Pons (tissue), 1 donor: ENCODE data around the gene NKX2-4.
"Not testable (repeated sequence)": the region's sequence is repeated elsewhere in the genome, so short reads cannot be mapped to it uniquely, and the experiment has no call there.

ENCODE experiments used
- DNase-seq: peaks from one replicate; pipeline ENCODE4 v3.0.0-alpha.2; 2016; ENCODE audit warnings: low spot score

NKX2-4 gene

GRCh38 chr20:21393816-21394519, 3.4 kb downstream of the NKX2-4 start:
- DNase-seq, result no peak

GRCh38 chr20:21393166-21393565, 4.2 kb downstream of the NKX2-4 start:
- no peak for DNase-seq

DNA sequence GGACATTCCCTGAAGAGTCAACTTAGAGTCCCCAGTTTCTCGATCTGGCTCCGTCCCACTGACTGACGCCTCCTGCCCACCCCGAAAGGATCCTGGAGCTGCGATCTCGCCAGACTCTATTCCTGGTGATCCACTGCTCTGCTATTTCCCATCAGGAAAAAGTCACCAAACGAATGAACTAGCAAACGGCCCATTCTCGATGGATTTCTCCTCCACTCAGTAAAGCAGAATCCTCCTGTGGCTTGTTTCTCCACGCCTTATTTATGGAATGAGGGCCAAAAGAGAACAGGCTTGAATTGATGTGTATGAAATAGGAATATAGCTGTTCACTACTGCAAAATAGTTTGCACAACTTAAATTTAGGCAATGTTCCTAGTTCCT, 5.4 kb downstream of the NKX2-4 start:
- DNase-seq, result no peak

- no peak for DNase-seq
Observed at GRCh38 chr20:21391185-21391971, 5.9 kb downstream of the NKX2-4 start.

DNA sequence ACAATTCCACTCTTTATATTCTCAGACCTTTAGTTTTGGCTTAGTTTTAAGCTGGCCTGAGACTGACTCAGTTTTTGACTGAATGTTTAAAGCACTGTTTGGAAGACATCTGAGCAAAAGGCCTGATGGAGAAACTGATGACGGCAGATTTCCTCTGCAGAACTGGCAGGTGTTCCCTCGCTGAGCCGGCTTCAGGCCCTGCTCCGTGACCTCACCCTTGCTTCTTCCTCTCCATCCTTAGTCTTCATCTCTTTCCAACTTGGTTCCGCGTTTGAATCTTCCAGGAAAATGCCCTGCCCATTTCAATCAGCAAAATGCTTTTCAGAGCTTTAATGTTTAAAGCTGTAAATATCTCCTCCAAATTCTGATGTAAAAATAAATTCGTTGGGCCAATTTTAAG, 6.6 kb downstream of the NKX2-4 start:
- no peak for DNase-seq

DNA sequence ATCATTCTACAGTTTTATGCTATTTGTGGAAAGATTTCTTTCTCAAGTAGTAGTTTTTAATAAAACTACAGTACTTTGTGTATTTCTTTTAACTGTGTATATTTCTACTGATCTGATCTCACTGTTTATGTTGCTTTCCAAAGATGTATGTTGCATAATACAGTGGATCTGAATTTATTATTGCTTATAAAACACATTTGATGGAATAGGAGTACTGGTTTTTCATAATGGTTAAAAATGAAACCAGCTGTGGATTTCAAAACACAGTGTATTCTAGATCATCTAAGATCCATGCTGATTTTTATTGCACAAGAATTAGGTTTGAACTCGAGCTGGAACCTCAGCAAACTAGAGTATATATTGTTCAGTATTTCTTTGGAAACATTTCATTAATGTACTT, 8.0 kb downstream of the NKX2-4 start:
- DNase-seq, result no peak

DNA sequence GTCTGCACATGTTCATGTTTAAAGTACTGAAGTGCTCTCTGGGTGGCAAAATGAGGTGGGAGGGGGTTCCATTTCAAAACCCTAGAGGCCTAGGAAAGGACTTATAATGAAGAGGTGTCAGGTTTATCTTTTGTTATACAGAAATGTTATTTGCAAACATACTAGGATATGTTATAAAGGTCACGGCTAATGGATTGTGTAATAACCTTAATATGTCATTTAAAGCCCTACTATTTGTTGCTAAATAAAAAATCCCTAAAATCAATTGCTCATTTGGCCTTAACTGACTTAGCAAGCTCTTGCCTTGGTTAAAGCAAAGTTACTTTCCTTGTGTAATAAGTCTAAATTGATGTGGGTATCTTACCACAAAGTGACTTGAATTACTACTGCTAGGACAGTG, 8.8 kb downstream of the NKX2-4 start:
- no peak for DNase-seq

GRCh38 chr20:21387528-21387927, 9.8 kb downstream of the NKX2-4 start:
- DNase-seq, result no peak

- DNase-seq, result no peak
Observed at GRCh38 chr20:21386111-21386510, 11.2 kb downstream of the NKX2-4 start.

GRCh38 chr20:21384308-21384892, 12.9 kb downstream of the NKX2-4 start:
- no peak for DNase-seq

DNA sequence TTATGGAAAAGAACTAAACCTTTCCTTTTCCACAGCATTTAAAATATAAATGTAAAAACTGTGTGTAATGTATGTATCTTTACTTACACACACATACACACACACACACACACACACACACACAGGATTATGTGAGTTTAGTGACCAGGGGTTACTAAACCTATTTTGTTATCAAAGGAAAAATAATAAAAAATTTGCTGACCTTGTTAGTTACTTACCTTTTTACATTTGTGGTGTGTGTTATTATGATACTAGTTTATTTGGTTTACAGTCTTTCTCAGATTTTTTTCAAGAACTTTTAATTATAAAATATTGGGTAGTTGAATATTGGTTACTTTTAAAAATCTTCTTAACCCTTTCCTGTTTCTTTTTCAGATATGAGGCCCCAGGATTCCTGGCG, 15.7 kb downstream of the NKX2-4 start:
- DNase-seq, result no peak

- DNase-seq, result no peak
Observed at GRCh38 chr20:21380711-21381110, 16.6 kb downstream of the NKX2-4 start.

DNA sequence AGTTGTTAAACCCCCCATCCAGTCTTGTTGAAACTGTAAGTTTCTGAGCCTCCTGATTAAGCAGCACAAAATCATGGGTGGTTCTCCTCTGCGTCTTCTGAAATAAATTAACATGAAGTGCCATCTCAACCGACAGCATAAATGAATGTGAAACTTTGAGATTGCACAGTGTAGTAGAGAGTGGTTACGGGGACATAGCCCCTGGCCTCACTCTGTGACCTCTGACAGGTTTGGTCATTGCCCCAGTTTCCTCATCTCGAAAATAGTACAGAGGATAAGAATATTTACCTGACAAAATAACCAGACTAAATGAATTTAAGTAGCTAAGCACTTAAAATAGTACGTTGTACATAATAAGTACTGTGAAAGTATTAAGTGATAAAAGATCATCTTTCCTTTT, 19.1 kb downstream of the NKX2-4 start:
- no peak for DNase-seq

DNA sequence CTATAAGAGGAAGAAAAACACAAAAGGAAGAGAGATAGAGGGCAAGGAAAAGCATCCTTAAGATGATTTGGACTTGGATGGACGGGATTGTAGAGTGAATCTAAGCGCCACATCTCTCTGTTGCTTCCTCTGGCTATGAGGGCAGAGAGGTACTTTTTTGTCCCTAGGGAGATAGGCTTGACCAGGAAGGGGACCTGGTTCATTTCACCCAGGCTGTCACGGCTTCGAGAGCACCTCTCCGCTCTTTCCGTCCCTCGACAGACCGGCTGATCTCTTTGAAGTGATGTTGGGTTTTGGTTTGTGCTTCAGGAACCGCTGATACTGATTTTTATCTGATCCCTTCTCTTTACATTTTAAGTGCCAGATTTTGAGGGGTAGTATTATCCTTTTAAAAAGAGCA, 19.6 kb downstream of the NKX2-4 start:
- no peak for DNase-seq

GRCh38 chr20:21376626-21377025, 20.7 kb downstream of the NKX2-4 start:
- no peak for DNase-seq

DNA sequence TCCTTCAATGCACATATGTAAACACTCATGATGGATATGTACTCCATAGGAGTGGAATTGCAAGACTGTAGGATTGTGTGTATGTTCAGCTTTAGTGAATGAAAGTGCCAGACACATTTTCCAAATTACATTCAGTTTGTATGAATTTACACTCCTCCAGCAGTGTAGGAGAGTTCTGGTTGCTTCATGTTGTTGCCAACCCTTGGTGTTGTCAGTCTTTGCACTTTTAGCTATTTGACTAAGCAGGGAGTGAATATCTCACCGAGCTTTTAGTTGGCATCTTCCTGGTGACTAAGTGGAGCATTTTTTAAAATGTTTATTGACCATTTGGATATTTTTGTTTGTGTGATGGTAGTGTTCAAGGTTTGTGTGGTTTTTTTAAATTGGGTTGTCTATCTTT, 23.9 kb downstream of the NKX2-4 start:
- no peak for DNase-seq

DNA sequence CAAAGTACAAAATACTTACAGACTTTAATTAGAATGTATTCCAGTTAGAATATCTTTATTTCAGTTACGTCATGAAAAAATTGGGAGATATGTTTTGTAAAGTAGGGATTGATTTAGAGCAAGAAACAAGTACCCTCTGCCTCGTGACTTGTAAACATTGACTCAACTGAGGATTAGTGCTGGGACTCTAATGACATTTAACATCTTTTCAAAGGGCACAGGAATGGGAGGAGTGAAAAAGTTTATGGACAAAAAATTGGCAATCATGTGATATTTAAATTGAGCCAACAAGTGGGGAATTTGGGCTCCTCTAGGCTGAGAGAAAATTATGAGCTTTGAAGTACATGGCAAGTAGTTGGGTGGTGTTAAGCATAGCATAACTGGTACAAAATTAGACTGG, 25.3 kb downstream of the NKX2-4 start:
- no peak for DNase-seq

- no peak for DNase-seq
Observed at GRCh38 chr20:21371193-21371592, 26.1 kb downstream of the NKX2-4 start.

DNA sequence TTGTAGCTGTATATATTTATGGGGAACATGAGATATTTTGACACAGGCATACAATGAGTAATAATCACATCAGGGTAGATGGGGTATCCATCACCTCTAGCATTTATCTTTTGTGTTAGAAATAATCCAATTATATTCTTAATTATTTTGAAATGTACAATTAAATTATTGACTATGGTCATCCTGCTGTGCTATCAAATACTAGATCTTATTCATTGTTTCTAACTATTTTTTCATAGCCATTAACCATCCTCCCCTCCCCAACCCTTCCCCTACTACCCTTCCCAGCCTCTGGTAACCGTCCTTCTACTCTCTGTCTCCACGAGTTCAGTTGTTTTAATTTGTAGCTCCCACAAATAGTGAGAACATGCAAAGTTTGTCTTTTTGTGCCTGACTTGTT, 28.5 kb downstream of the NKX2-4 start:
- no peak for DNase-seq

- DNase-seq, result not testable (repeated sequence)
Observed at GRCh38 chr20:21366273-21366672, 31.1 kb downstream of the NKX2-4 start.

GRCh38 chr20:21365771-21366170, 31.6 kb downstream of the NKX2-4 start:
- DNase-seq, result no peak

- no peak for DNase-seq
Observed at GRCh38 chr20:21364413-21364812, 32.9 kb downstream of the NKX2-4 start.

- DNase-seq, result no peak
Observed at GRCh38 chr20:21361266-21361665, 36.1 kb downstream of the NKX2-4 start.
